KMS-11 (cell line): ENCODE measurements around the gene C1QTNF4.

Experiments used
- H2AFZ ChIP-seq: fragments of 200-600 bp; sonication (generic); 2 replicates; pipeline ENCODE4 v1.6.1; 2016; ENCODE audit warnings: antibody characterized with exemption, mixed run types, low read depth
- H3K27ac ChIP-seq: fragments of 200-600 bp; sonication (generic); 2 replicates; pipeline ENCODE4 v1.6.1; 2016; ENCODE audit warnings: mild to moderate bottlenecking, mixed run types
- H3K27me3 ChIP-seq: fragments of 200-600 bp; sonication (generic); 2 replicates; pipeline ENCODE4 v1.6.1; 2017; ENCODE audit warnings: mild to moderate bottlenecking, low read depth, mixed run types, moderate library complexity; ENCODE audit not compliant: insufficient read depth
- H3K36me3 ChIP-seq: fragments of 200-600 bp; sonication (generic); 2 replicates; pipeline ENCODE4 v1.6.1; 2017; ENCODE audit warnings: mild to moderate bottlenecking, mixed run types; ENCODE audit not compliant: insufficient read depth
- H3K4me1 ChIP-seq: fragments of 200-600 bp; sonication (generic); 2 replicates; pipeline ENCODE4 v1.6.1; 2016; ENCODE audit warnings: mild to moderate bottlenecking, low read depth, mixed run types; ENCODE audit not compliant: poor library complexity, severe bottlenecking
- H3K4me2 ChIP-seq: fragments of 200-600 bp; sonication (generic); 2 replicates; pipeline ENCODE4 v1.7.0; 2016; ENCODE audit warnings: mild to moderate bottlenecking, mixed run types
- H3K4me3 ChIP-seq: fragments of 200-600 bp; sonication (generic); IDR thresholded peaks from 2 replicates; pipeline ENCODE4 v1.6.1; 2017; ENCODE audit warnings: low read depth, low read length, mixed read lengths; ENCODE audit not compliant: insufficient read depth
- H3K79me2 ChIP-seq: fragments of 200-600 bp; sonication (generic); 2 replicates; pipeline ENCODE4 v1.6.1; 2016; ENCODE audit warnings: low read depth, mixed run types; ENCODE audit not compliant: insufficient read depth
- H3K9ac ChIP-seq: fragments of 200-600 bp; sonication (generic); 2 replicates; pipeline ENCODE4 v1.6.1; 2016; ENCODE audit warnings: mild to moderate bottlenecking, mixed run types
- H4K20me1 ChIP-seq: fragments of 200-600 bp; sonication (generic); 2 replicates; pipeline ENCODE4 v1.6.1; 2016; ENCODE audit warnings: mild to moderate bottlenecking, mixed run types; ENCODE audit not compliant: insufficient read depth
- TF ChIP-seq, protein P1 (sequence below): fragments of 200-600 bp; sonication (generic); conservative IDR thresholded peaks from 2 replicates; pipeline ENCODE4 v1.6.1; 2017; ENCODE audit warnings: low read depth, mild to moderate bottlenecking, antibody characterized with exemption, low read length, moderate library complexity, mixed read lengths

Gene C1QTNF4

DNA sequence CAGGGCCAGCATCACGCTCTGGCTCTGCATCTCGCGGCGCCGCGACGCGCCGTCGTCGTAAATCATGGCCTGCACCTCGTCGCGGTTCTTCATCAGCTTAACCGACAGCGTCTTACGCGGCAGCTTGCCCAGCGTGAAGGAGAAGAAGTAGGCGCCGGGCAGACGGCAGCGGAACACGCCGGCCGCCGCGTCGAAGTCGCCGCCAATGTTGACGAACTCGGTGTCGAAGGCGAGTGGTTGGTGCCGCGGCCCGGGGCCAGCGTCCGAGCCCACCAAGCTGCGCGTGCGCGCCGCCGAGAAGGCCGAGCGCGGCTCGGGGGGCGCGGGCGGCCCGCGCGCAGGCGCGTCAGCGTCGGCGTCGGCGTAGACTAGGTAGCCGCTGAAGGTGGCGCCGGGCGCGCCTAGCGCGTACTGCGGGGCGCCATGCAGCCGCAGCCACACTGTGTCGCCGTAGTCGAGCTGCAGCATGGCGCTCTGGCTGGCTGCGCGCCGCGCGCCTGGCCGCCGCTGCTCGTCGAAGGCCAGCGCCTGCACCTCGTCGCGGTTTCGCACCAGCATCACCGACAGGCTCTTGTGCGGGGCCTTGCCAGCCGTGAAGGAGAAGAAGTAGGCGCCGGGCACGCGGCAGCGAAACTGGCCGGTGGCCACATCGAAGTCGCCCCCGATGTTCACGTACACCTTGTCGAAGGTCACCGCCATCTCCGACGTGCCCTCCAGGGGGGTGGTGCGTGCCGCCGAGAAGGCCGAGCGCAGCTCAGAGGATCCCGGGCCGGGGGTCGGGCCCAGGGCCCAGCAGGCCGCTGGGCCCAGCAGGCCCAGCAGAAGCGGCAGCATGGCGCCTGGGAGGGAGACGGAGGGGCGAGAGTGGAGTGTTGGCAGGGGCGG lies 4.0 kb downstream of the C1QTNF4 start:
- Histone ChIP-seq H2AFZ (no peak overlapping the region), H3K4me2 (no peak overlapping the region), H3K4me1 (no peaks in the 10 kb centered on the region)

DNA sequence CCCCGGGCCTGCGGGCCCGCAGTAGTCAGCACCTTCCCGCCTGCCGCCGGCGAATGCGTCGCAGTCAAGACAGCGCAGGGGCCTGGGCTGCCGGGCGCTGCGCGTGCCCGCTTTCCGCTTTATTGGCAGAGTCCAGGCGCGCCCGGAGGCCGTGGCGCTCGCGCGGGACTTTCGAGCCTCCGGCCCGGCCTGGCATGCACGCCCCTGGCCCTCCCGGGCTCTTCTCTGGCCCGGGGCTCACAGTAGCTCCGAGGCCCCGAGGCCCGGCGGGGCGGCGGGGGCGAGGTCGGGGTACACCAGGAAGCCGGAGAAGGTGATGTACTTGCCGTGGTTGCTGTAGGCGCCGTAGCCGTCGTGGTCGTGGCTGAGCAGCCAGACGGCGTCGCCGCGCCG lies 4.6 kb downstream of the C1QTNF4 start:
- TF ChIP-seq, protein P1, sequence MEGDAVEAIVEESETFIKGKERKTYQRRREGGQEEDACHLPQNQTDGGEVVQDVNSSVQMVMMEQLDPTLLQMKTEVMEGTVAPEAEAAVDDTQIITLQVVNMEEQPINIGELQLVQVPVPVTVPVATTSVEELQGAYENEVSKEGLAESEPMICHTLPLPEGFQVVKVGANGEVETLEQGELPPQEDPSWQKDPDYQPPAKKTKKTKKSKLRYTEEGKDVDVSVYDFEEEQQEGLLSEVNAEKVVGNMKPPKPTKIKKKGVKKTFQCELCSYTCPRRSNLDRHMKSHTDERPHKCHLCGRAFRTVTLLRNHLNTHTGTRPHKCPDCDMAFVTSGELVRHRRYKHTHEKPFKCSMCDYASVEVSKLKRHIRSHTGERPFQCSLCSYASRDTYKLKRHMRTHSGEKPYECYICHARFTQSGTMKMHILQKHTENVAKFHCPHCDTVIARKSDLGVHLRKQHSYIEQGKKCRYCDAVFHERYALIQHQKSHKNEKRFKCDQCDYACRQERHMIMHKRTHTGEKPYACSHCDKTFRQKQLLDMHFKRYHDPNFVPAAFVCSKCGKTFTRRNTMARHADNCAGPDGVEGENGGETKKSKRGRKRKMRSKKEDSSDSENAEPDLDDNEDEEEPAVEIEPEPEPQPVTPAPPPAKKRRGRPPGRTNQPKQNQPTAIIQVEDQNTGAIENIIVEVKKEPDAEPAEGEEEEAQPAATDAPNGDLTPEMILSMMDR, result no peak
- no peaks in the 10 kb centered on the region for H3K27me3 ChIP-seq
- no peak overlapping the region for H3K9ac ChIP-seq
- H3K4me2 ChIP-seq, result no peak overlapping the region
- no peaks in the 10 kb centered on the region for H4K20me1 ChIP-seq
- H3K4me1 ChIP-seq, result no peaks in the 10 kb centered on the region
- H3K4me3 ChIP-seq, result no peak overlapping the region
- H3K36me3 ChIP-seq, result no peaks in the 10 kb centered on the region
- H3K27ac ChIP-seq, result no peak overlapping the region
- no peaks in the 10 kb centered on the region for H3K79me2 ChIP-seq
- H2AFZ ChIP-seq, result no peak overlapping the region

More for the DNA sequence above, 4.0 kb downstream of the C1QTNF4 start:
- no peaks in the 10 kb centered on the region for H3K27me3 ChIP-seq
- H4K20me1 ChIP-seq, result no peaks in the 10 kb centered on the region
- TF ChIP-seq, protein P1, result no peak
- no peaks in the 10 kb centered on the region for H3K79me2 ChIP-seq
- H3K36me3 ChIP-seq, result no peaks in the 10 kb centered on the region
- no peak overlapping the region for H3K4me3 ChIP-seq
- no peak overlapping the region for H3K27ac ChIP-seq
- no peak overlapping the region for H3K9ac ChIP-seq

DNA sequence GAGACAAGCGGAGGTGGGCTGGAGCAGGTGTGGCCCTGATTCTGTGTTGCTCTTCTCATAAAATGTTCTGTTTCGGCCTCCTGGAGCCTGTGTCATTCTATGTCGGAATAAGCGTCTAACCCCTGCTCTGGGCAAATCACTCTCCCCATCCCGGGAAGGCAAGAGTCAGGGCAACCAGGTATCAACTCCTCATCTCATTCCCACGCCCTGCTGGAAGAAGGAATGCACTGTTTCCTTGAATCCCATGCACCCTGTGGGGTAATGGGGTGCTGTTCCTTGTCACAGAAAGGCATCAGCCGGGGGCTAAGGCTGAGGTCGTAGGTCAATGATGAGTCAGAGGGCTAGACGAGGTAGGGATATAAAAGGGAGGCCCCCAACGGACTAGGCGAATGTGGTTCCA lies 5.1 kb downstream of the C1QTNF4 start:
- Histone ChIP-seq H4K20me1 (no peaks in the 10 kb centered on the region), H3K27ac (no peak overlapping the region), H3K4me2 (no peak overlapping the region), H3K4me1 (no peaks in the 10 kb centered on the region), H3K9ac (no peak overlapping the region), H3K27me3 (no peaks in the 10 kb centered on the region), H3K36me3 (no peaks in the 10 kb centered on the region), H3K79me2 (no peaks in the 10 kb centered on the region), H2AFZ (no peak overlapping the region), H3K4me3 (no peak overlapping the region)
- TF ChIP-seq, protein P1, result no peak

DNA sequence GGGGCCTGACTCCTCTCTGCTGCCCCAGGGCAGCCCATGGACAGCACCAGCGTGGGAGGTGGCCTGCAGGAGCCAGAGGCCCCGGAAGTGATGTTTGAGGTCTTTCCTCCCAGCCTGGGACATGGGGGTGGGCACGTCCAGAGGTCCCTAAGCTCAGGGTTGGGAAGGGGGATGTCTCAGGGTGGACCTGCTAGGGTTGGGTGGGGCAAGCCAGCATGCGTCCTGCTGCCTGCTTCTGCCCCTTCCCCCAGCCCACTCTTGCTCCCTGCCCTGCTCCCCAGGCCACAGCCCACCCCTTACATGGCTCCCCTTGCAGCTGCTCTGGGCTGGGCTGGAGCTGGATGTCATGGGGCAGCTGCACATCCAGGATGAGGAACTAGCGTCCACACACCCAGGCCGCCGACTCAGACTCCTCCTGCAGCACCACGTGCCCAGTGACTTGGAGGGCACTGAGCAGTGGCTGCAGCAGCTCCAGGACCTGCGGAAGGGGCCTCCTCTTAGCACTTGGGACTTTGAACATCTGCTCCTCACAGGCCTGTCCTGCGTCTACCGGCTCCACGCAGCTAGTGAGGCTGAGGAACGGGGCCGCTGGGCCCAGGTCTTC lies 6.4 kb downstream of the C1QTNF4 start:
- Histone ChIP-seq H3K27ac (no peak overlapping the region), H4K20me1 (no peaks in the 10 kb centered on the region), H3K4me3 (no peak overlapping the region), H3K4me1 (no peaks in the 10 kb centered on the region), H3K36me3 (no peaks in the 10 kb centered on the region), H2AFZ (no peak overlapping the region), H3K27me3 (no peaks in the 10 kb centered on the region), H3K4me2 (no peak overlapping the region), H3K79me2 (no peaks in the 10 kb centered on the region), H3K9ac (no peak overlapping the region)
- TF ChIP-seq, protein P1, result no peak
